ENCODE results near the gene EBLN2.

The EBLN2 gene

DNA sequence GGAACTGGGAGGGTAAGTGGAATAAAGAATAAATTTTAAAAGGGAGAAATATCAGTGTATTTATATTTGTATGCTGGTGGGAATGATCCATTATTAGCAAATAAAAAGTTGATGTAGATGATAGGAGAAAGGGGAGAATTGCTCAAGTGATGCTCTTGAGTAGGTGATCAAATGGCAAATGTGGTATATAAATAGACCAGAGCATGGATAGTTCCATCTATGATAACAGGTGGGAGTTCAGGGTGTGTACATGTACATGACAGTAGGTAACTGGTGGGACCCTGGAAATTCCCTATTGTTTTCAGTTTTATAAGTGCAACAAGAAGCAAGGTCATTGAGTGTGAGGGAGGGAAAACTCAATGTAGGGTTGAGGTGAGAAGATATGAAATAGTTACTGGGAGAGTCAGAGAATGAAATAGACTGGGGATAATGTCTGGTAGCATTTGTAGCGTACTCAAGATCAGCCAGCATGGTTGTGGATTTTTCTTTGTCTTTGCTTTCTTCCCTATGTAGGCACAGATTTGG is 31.3 kb upstream of the EBLN2 start:
- Histone ChIP-seq H3K27ac (ENCODE audit: low read depth, low read length) (no peak overlapping the region), H3K9me3 (ENCODE audit: control insufficient read depth, insufficient read depth, low read length) (no peaks in the 10 kb centered on the region), H4K20me1 (ENCODE audit: control insufficient read depth, insufficient read depth, low read depth, low read length) (peaks cover 23% of the 10 kb centered on the region)

GRCh38 chr3:73031573-73032103 is 29.8 kb upstream of the EBLN2 start:
- Histone ChIP-seq H3K4me2 (ENCODE audit: low read length) (no peak overlapping the region), H3K9me3 (ENCODE audit: control insufficient read depth, insufficient read depth, low read length) (no peaks in the 10 kb centered on the region), H3K79me2 (ENCODE audit: control insufficient read depth, low read length) (peaks cover 100% of the 10 kb centered on the region), H3K4me1 (ENCODE audit: control insufficient read depth, low read length) (peaks cover 26% of the 10 kb centered on the region), H3K36me3 (ENCODE audit: control insufficient read depth, low read length) (peaks cover 51% of the 10 kb centered on the region), H3K9me2 (replicated peaks; ENCODE audit: control insufficient read depth, low read length) (no peaks in the 10 kb centered on the region), H3K27ac (ENCODE audit: low read depth, low read length) (no peak overlapping the region), H3F3A (ENCODE audit: control insufficient read depth, insufficient read depth) (peaks cover 3% of the 10 kb centered on the region; the same call in 1 of the 2 replicates), H3K4me3 (ENCODE audit: low read length) (no peak overlapping the region), H3K27me3 (ENCODE audit: control insufficient read depth, low read length) (no peaks in the 10 kb centered on the region), H4K20me1 (ENCODE audit: control insufficient read depth, insufficient read depth, low read depth, low read length) (peaks cover 24% of the 10 kb centered on the region)
- no peak for TF ChIP-seq EZH2phosphoT487 (IDR thresholded peaks at IDR 0.05; ENCODE audit: borderline replicate concordance, low read length)

More for the DNA sequence above, 31.3 kb upstream of the EBLN2 start:
- peaks cover 46% of the 10 kb centered on the region for H3K36me3 ChIP-seq (ENCODE audit: control insufficient read depth, low read length)
- no peak for TF ChIP-seq EZH2phosphoT487 (IDR thresholded peaks at IDR 0.05; ENCODE audit: borderline replicate concordance, low read length)
- no peak for TF ChIP-seq CTCF (IDR thresholded peaks at IDR 0.05; ENCODE audit: low read depth, low read length, poor library complexity, severe bottlenecking)
- no peak overlapping the region for H3K4me3 ChIP-seq (ENCODE audit: low read length)
- no peaks in the 10 kb centered on the region for H3F3A ChIP-seq (ENCODE audit: control insufficient read depth, insufficient read depth)
- no peak overlapping the region for H3K4me2 ChIP-seq (ENCODE audit: low read length)
- no peaks in the 10 kb centered on the region for H3K9me2 ChIP-seq (replicated peaks; ENCODE audit: control insufficient read depth, low read length)
- no peaks in the 10 kb centered on the region for H3K27me3 ChIP-seq (ENCODE audit: control insufficient read depth, low read length)
- peaks cover 100% of the 10 kb centered on the region for H3K79me2 ChIP-seq (ENCODE audit: control insufficient read depth, low read length)
- peaks cover 12% of the 10 kb centered on the region for H3K4me1 ChIP-seq (ENCODE audit: control insufficient read depth, low read length)

DNA sequence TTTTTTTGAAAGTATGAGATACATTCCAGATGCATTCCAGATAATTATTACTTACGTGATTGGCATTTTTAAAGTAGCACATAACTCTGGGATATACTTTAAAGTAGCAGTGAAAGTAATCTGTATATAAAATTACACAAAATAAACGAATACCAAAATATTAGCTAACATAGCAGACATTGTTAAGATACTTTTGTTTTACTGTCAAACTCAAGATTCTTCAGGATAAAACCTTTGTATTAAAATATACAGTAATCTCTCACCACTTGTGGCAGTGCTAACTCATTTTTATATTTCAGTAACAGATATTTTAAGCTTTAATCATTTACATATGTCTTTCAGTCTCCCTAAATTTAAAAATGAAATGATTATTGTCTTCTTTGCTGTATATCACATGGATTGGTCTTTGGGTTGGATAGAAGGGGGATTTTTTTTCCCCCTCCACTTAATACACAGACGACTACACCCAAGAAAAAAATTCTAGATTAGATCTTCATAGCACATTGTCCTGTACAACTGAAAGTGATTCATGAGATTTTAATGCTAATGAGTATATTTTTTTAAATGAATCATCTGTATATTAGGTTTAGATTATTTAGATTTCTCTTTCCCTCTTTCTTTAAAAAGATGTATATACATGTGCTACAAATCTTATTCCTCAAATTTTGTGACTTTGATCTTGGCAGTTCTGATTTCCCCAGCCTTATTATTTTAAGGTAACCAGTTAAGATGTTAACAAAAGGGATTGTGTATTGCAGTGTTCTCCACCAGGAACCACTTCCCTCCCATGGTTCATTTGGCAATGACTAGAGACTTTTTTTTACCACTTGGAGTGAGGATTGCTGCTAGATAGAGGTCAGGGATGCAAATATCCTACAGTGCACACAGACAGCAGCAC is 24.5 kb upstream of the EBLN2 start:
- H3F3A ChIP-seq (ENCODE audit: control insufficient read depth, insufficient read depth) = peaks cover 3% of the 10 kb centered on the region; the same call in 1 of the 2 replicates
- no peak overlapping the region for H3K27ac ChIP-seq (ENCODE audit: low read depth, low read length)
- peaks cover 33% of the 10 kb centered on the region for H3K4me1 ChIP-seq (ENCODE audit: control insufficient read depth, low read length)
- TF ChIP-seq EZH2phosphoT487 (IDR thresholded peaks at IDR 0.05; ENCODE audit: borderline replicate concordance, low read length) = no peak
- TF ChIP-seq CTCF (IDR thresholded peaks at IDR 0.05; ENCODE audit: low read depth, low read length, poor library complexity, severe bottlenecking) = no peak
- no peaks in the 10 kb centered on the region for H3K9me3 ChIP-seq (ENCODE audit: control insufficient read depth, insufficient read depth, low read length)
- H3K9me2 ChIP-seq (replicated peaks; ENCODE audit: control insufficient read depth, low read length) = no peaks in the 10 kb centered on the region
- H3K4me2 ChIP-seq (ENCODE audit: low read length) = no peak overlapping the region
- H3K4me3 ChIP-seq (ENCODE audit: low read length) = no peak overlapping the region
- peaks cover 100% of the 10 kb centered on the region for H3K79me2 ChIP-seq (ENCODE audit: control insufficient read depth, low read length)
- no peaks in the 10 kb centered on the region for H3K27me3 ChIP-seq (ENCODE audit: control insufficient read depth, low read length)
- H3K36me3 ChIP-seq (ENCODE audit: control insufficient read depth, low read length) = peaks cover 31% of the 10 kb centered on the region
- H4K20me1 ChIP-seq (ENCODE audit: control insufficient read depth, insufficient read depth, low read depth, low read length) = peaks cover 24% of the 10 kb centered on the region

DNA sequence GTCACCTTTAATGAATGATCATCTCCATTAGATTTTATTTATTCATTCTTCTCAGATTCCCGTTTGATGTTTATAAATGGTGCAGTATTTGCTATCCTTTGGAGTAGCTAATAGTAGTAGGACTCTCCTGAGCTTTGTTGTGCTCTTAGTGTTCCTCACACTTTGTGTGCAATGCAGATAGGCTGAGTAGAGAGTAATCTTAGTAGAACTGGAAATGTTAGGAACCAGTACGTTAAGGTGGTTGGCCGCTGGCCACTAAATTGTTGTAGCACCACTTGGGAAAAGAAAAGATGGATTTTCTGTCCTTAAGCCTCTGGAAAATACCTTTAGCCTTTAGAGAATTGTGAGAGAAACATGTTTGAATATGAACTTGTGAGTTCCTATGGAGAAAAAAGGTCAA is 19.9 kb upstream of the EBLN2 start:
- peaks cover 25% of the 10 kb centered on the region for H3K36me3 ChIP-seq (ENCODE audit: control insufficient read depth, low read length)
- no peak overlapping the region for H3K4me2 ChIP-seq (ENCODE audit: low read length)
- peaks cover 25% of the 10 kb centered on the region for H4K20me1 ChIP-seq (ENCODE audit: control insufficient read depth, insufficient read depth, low read depth, low read length)
- H3K4me1 ChIP-seq (ENCODE audit: control insufficient read depth, low read length) = peaks cover 8% of the 10 kb centered on the region
- no peaks in the 10 kb centered on the region for H3K27me3 ChIP-seq (ENCODE audit: control insufficient read depth, low read length)
- H3K9me3 ChIP-seq (ENCODE audit: control insufficient read depth, insufficient read depth, low read length) = no peaks in the 10 kb centered on the region
- TF ChIP-seq EZH2phosphoT487 (IDR thresholded peaks at IDR 0.05; ENCODE audit: borderline replicate concordance, low read length) (no peak), CTCF (IDR thresholded peaks at IDR 0.05; ENCODE audit: low read depth, low read length, poor library complexity, severe bottlenecking) (no peak)
- no peaks in the 10 kb centered on the region for H3F3A ChIP-seq (ENCODE audit: control insufficient read depth, insufficient read depth)
- peaks cover 100% of the 10 kb centered on the region for H3K79me2 ChIP-seq (ENCODE audit: control insufficient read depth, low read length)
- no peak overlapping the region for H3K4me3 ChIP-seq (ENCODE audit: low read length)
- H3K9me2 ChIP-seq (replicated peaks; ENCODE audit: control insufficient read depth, low read length) = no peaks in the 10 kb centered on the region
- H3K27ac ChIP-seq (ENCODE audit: low read depth, low read length) = no peak overlapping the region

Data from DOHH2 (cell line).